ENCODE data around the gene PIAS4. TPM values are rescaled to one million over a fixed set of nuclear protein-coding genes. Genes with fewer than 3 reads are reported as not detected.
A peak's percentile ranks its signal among the peaks of the same experiment; 100 is the strongest.

Gene PIAS4
- total and polyA plus RNA-seq, 2 of the 13 experiments (the other 11 are each of a cell fraction or from before 2014, with no cell fraction given), result 9.0 to 20.1 TPM

- TF ChIP-seq STAT6 (CRISPR knock-in tag; IDR thresholded peaks at IDR 0.05; ENCODE audit: borderline replicate concordance) (0 out of 2 replicates have a peak, but pooled peaks have one; percentile 15), KDM1A (CRISPR knock-in tag; IDR thresholded peaks at IDR 0.05) (no peak), USF2 (IDR thresholded peaks at IDR 0.05; ENCODE audit: low read depth, low read length) (no peak), USF2 (CRISPR knock-in tag; IDR thresholded peaks at IDR 0.05; ENCODE audit: borderline replicate concordance) (peak; percentile 56; the same call in 1 of the 2 replicates), ZNF629 (CRISPR knock-in tag; conservative IDR thresholded peaks at IDR 0.05) (no peak), ZNF160 (CRISPR knock-in tag; IDR thresholded peaks at IDR 0.05) (no peak), ZNF12 (CRISPR knock-in tag; IDR thresholded peaks at IDR 0.05) (no peak), MAFK (conservative IDR thresholded peaks at IDR 0.05 in 1 of 2, IDR thresholded peaks at IDR 0.05 in 1 of 2; ENCODE audit: low read length in 2 of 2) (no peak), GRHL1 (CRISPR knock-in tag; conservative IDR thresholded peaks at IDR 0.05) (0 out of 2 replicates have a peak, but pooled peaks have one; percentile 4), SMAD1 (CRISPR knock-in tag; IDR thresholded peaks at IDR 0.05; ENCODE audit: borderline replicate concordance, low read depth) (no peak), TMF1 (CRISPR knock-in tag; IDR thresholded peaks at IDR 0.05; ENCODE audit: low read depth) (no peak), ZNF30 (CRISPR knock-in tag; IDR thresholded peaks at IDR 0.05) (no peak)
Observed at GRCh38 chr19:3985643-3986259, 21.8 kb upstream of the PIAS4 start (continued).

Measured in HepG2 (cell line).